T-helper 1 cell (primary cell): Measurements from ENCODE around the gene NUP210.

Experiments used
- DNase-seq, 5 donors: peaks; one replicate each; pipeline ENCODE4 v3.0.0-alpha.2; 2012 to 2020

The NUP210 gene

DNA sequence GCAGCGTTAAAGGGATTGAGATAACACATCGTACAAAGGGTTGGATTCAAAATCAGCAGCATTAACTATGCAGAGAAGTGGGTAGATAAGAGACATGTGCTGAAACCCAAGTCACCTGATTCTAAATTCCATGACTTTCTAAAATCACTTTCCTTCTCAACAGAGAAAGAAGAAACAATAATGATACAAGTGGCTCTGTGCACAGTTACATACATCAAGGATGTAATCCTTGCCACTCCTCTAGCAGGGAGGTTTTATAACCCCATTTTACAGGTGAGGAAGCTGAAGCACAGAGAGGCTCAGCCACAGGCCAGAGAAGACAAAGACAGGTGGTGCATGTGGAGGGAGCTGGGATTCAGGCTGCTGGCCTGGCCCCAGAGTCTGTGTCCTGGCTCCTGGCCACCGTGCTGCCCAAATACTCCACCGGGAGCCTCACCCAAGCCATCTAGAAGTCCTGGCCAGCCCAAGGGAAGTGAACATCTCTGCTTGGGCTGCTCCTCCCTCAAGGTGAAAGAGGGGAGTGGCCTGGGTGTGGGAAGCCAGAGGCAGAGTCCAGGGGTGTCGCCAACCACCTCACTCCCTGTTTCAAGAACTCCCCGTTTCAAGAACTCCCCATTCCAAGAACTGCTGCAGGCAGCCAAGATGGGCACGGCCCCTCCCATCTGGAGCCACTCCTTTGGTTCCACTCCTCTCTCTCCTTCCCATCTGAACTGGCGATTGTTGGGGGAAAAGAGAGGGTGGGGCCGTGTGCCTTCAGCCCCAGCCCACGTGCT is 147.1 kb downstream of the NUP210 start:
- DNase-seq: no peak

GRCh38 chr3:13269711-13270378 is 150.3 kb downstream of the NUP210 start:
- DNase-seq: no peak

GRCh38 chr3:13268961-13269441 is 151.1 kb downstream of the NUP210 start:
- DNase-seq: no peak

- DNase-seq: no peak
Observed at GRCh38 chr3:13268120-13268519, 152.0 kb downstream of the NUP210 start.

- DNase-seq: no peak
Observed at GRCh38 chr3:13266651-13267362, 153.3 kb downstream of the NUP210 start.
